ENCODE results near the gene ABCC12.
A peak's percentile ranks its signal among the peaks of the same experiment; 100 is the strongest.

Gene ABCC12

GRCh38 chr16:48165961-48166578 lies 10.3 kb upstream of the ABCC12 start:
- DNase-seq (ENCODE audit: low read depth) = no peak

DNA sequence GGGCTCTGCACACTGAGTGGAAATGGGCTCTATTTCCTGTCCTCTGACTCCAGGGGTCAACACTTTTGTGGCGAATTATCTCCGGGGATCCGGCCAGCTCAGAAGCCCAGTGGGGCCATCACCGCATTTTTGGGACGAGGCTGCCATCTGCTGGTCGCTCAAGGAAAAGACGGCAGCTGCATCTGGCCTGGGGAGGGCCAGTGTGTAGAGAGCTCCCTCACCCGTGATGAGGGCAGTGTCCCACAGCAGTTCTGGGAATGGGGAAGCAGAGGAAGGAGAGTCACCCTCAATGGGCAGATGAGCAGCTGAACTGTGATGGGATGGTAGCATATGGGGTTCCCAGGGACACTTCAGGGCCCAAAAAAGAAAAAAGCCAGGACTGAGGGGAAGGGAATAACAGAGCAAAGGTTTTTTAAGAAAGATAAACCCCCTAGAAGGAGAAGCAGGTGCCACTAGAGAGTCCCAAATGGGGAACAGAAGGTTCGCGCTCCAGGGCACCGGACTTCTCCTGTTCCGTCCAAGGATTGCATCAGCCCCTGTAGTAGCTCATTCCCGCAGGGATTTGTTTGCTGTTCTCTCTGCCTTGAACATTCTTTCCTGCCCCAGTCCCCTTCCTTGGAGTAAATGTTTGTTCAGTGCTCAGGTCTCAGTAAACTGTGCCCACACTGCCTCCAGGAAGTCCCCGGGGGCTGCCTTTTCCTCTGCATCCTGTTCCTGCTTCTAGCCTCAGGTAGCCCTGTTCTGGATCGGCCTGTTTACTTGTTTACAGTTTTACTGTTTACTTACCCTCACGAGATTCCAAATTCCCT lies 9.3 kb upstream of the ABCC12 start:
- DNase-seq (ENCODE audit: low read depth) = peak; percentile 38

GRCh38 chr16:48162839-48163410 lies 7.1 kb upstream of the ABCC12 start:
- DNase-seq (ENCODE audit: low read depth) = no peak

- no peak for DNase-seq (ENCODE audit: low read depth)
Observed at GRCh38 chr16:48161906-48162305, 6.1 kb upstream of the ABCC12 start.

DNA sequence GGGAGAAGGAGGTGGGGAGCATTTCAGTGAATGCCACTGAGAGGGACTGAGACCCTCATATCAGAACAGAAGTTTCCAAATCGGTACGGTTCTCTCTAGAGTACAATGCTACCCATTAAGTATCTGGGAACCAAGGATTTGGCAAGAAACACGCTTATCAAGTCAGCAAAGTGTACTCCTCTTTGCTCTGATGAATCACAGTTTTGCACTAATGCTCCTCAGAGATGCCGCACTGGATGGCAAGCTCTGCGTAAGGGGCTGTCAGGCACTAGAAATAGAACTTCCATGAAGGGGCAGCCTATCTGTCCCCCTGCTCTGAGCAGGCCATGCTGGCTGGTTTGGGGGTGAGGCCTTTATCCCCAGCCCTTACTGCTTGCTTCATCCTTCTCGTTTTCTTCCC lies 4.8 kb upstream of the ABCC12 start:
- DNase-seq (ENCODE audit: low read depth) = no peak

GRCh38 chr16:48158296-48158695 lies 2.5 kb upstream of the ABCC12 start:
- DNase-seq (ENCODE audit: low read depth) = no peak

GRCh38 chr16:48157794-48158193 lies 2.0 kb upstream of the ABCC12 start:
- no peak for DNase-seq (ENCODE audit: low read depth)

DNA sequence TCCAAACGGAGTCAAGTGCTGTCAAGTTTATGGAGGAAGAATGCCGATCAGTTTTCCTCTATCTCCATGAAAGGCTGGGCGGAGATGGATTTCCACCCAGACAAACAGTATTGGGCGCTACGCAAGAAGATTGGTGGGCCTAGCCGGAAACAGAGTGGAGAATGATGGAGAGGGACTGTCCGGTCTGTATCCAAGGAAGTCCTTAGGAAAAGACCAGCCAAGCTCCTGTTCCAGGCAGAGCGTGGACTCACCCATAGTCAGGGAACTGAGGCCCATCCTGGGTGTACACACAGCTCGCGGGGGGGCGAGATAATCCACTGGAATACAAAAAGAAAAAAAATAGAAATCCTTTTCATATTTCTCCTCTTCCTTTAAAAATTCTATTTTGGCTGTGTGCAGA lies 1.5 kb upstream of the ABCC12 start:
- no peak for DNase-seq (ENCODE audit: low read depth)

GRCh38 chr16:48156790-48157209 lies 1.0 kb upstream of the ABCC12 start:
- peak; percentile 53 for DNase-seq (ENCODE audit: low read depth)

DNA sequence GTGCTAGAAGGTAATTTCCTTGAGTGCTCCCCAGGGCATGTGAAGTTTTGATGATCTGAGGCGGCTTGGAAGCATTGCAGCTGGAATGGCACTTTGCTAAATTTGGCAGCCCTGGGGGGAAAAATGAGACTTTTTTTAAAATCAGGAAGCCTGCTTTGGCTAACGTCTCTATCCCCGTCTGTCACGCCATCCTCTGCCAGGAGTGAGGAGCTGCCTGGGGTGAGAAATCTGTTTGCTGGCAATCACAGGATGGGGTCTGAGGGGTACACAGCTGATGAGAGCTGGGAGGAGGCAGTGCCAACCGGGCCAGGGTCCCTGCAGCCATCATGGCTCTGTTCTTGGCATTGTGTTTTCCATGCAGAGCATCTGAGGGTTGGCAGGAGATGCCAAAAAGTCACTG lies 2.0 kb downstream of the ABCC12 start:
- no peak for DNase-seq (ENCODE audit: low read depth)

GRCh38 chr16:48152226-48152625 lies 3.6 kb downstream of the ABCC12 start:
- no peak for DNase-seq (ENCODE audit: low read depth)

- no peak for DNase-seq (ENCODE audit: low read depth)
Observed at GRCh38 chr16:48150707-48151106, 5.1 kb downstream of the ABCC12 start.

GRCh38 chr16:48146710-48147109 lies 9.1 kb downstream of the ABCC12 start:
- no peak for DNase-seq (ENCODE audit: low read depth)

- no peak for DNase-seq (ENCODE audit: low read depth)
Observed at GRCh38 chr16:48146131-48146530, 9.7 kb downstream of the ABCC12 start.

- no peak for DNase-seq (ENCODE audit: low read depth)
Observed at GRCh38 chr16:48143812-48144368, 11.9 kb downstream of the ABCC12 start.

- DNase-seq (ENCODE audit: low read depth) = no peak
Observed at GRCh38 chr16:48140821-48141220, 15.0 kb downstream of the ABCC12 start.

DNA sequence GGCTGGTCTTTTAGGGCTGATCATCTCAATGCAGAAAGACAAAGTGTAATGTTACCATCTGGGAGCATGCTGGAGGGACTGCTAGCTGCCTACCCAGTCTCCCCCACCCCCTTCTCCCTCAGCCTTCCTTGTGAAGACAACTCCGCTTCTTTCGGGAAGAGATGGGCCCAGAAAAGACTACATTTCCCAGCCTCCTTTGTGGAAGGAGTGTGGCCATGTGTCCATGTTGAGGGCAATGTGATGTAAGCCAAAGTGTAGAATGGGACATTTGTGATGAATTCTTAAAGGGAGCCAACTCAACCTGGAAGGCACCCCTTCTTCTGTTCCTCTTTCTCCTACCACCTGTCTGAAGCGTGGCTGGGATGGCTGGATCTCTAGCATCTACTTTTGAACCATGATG lies 16.3 kb downstream of the ABCC12 start:
- DNase-seq (ENCODE audit: low read depth) = no peak

- DNase-seq (ENCODE audit: low read depth) = no peak
Observed at GRCh38 chr16:48138543-48138942, 17.2 kb downstream of the ABCC12 start.

DNA sequence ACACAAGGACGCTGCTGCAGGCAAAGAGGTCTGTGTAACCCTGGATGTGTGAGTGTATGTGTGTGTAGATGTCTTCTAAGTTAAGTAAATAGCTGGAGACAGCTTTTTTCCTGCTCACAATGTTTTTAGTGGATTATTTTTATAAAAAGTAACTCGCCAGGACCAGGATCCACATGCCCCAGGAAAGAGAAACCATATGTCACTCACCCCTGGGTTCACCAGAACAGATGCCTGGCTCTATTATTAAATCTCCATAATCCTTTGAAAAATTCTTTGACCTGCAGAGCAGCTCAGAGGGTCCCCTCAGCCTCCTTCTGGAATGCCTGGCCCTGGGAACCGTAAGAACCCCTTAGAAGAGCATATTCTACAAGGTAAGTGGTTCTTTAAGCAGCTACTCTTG lies 18.0 kb downstream of the ABCC12 start:
- DNase-seq (ENCODE audit: low read depth) = no peak

- no peak for DNase-seq (ENCODE audit: low read depth)
Observed at GRCh38 chr16:48136547-48137360, 19.0 kb downstream of the ABCC12 start.

DNA sequence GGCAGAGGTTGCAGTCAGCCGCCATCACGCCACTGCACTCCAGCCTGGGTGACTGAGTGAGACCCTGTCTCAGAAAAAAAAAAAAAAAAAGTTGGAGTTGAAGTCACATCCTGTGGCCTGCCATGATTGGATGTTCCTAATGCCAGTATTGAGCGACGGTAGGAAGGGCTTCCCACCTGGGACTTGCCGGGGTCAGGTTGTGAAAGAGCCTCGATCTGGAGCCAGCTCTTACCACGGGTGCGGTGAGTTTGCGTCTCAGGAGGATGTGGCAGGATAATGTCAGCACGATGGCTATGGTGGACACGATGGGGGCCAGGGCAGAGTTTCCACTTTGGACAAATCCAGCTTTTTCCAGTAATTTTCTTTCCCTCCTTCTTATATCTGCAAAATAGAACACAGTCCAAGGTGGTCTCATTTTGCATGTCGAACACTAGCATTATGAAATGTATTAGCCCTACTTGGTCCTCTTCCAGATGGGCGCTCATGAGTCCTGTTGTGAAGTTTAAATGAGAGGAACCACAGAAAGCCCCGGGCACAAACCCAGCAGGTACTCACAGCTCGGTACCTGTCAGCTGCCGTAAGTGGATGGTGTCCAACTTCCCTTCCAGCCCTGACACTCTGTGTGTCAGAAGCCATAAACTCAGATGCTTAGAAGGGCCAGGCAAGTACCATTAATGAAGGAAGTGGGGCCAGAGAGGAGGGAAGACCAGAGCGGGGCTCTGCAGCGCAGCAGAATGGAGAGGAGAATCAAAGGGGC lies 22.2 kb downstream of the ABCC12 start:
- DNase-seq (ENCODE audit: low read depth) = no peak

Data from stimulated activated CD8-positive, alpha-beta memory T cell treated with anti-CD3 and anti-CD28 coated beads, Interleukin-12 subunit alpha, Interleukin-12 subunit beta, amount 100 ng/mL, for 4 hours (primary cell).